K562 (cell line): ENCODE data around the gene CFAP97D1. TPM values are rescaled to one million over a fixed set of nuclear protein-coding genes. Genes with fewer than 3 reads are reported as not detected.

ENCODE experiments used
- ARID2 ChIP-seq: fragments of 450-650 bp; IDR thresholded peaks from 2 replicates; pipeline ENCODE4 v1.6.1; 2017; ENCODE audit warnings: antibody characterized with exemption, mild to moderate bottlenecking
- GATAD2A ChIP-seq: fragments of 450-650 bp; IDR thresholded peaks from 2 replicates; pipeline ENCODE4 v1.6.1; 2017
- KDM5B ChIP-seq: fragments of 200-600 bp; sonication (generic); IDR thresholded peaks from 2 replicates; pipeline ENCODE4 v1.6.1; 2012; ENCODE audit warnings: low read depth, mild to moderate bottlenecking, moderate library complexity, low read length, control low read depth, inconsistent platforms; ENCODE audit not compliant: insufficient replicate concordance
- RERE ChIP-seq: sonication (generic); formaldehyde crosslinking; IDR thresholded peaks from 2 replicates; pipeline ENCODE4 v1.8.0; 2023; ENCODE audit warnings: missing genetic modification reagents, mild to moderate bottlenecking, borderline replicate concordance
- ZBTB2 ChIP-seq: fragments of 450-650 bp; IDR thresholded peaks from 2 replicates; pipeline ENCODE4 v1.6.1; 2016; ENCODE audit warnings: antibody characterized with exemption
- ZNF395 ChIP-seq: fragments of 200-800 bp; sonication (Bioruptor generic); IDR thresholded peaks from 2 replicates; pipeline ENCODE4 v1.6.1; 2017; ENCODE audit warnings: missing genetic modification characterization, missing compliant biosample characterization
- ZNF609 ChIP-seq: sonication (generic); formaldehyde crosslinking; IDR thresholded peaks from 2 replicates; pipeline ENCODE4 v1.8.1; 2023; ENCODE audit warnings: missing genetic modification reagents, mild to moderate bottlenecking, borderline replicate concordance
- polyA plus RNA-seq, 8 experiments: library from polyadenylated mRNA; depleted of rRNA in 4 of 8; stranded (reverse) in 5 of 8; unstranded in 3 of 8; fragments of >200 nt; fragmentation: Nextera tagmentation in 2 of 8; fragmentation: Illumina TruSeq in 1 of 8; extraction: Ambion mirVana in 2 of 8; extraction: Trizol in 1 of 8; gene quantifications; 2 replicates each; pipeline versions ENCODE4 v1.2.1 to v1.2.3, GENCODE V29; 2011 to 2014; ENCODE audit warnings: inconsistent platforms in 1 of 8, missing spikeins in 1 of 8
- total RNA-seq, 7 experiments: library from RNA; depleted of rRNA in 6 of 7; stranded (reverse); fragments of >200 nt in 6 of 7; fragmentation: Illumina TruSeq in 2 of 7; extraction: Trizol in 2 of 7; gene quantifications; 2 replicates each; pipeline versions ENCODE4 v1.2.1 to v1.2.3, GENCODE V29; 2011 to 2021; ENCODE audit warnings: low replicate concordance in 1 of 7

Gene CFAP97D1
- total and polyA plus RNA-seq, 9 of the 15 experiments (the other 6 are each of a cell fraction or from before 2014, with no cell fraction given), result not detected

- TF ChIP-seq ZNF609 (CRISPR knock-in tag) (no peak), ZNF395 (CRISPR knock-in tag) (0 out of 2 replicates have a peak, but pooled peaks have one; percentile 3), RERE (no peak), ARID2 (no peak), KDM5B (peak; percentile 82), ZBTB2 (no peak), GATAD2A (peak; percentile 21; the same call in 1 of the 2 replicates)
Observed at GRCh38 chr17:43779145-43780125, 800 bp upstream of the CFAP97D1 start (continued).
